A673 (cell line): ENCODE results near the gene HOXB7. TPM values are rescaled to one million over a fixed set of nuclear protein-coding genes. Genes with fewer than 3 reads are reported as not detected.

Experiments
- BruUV-seq: library from RNA; stranded (reverse); fragments of 400-500 nt; replicated peaks from 2 replicates; lab custom pipeline; 2021; lab: Mats Ljungman, UMichigan
- CTCF ChIA-PET: fragments of 300-600 bp; sonication (Branson Sonifier 250); formaldehyde crosslinking; loops from one replicate; lab custom pipeline; 2022; ENCODE audit warnings: antibody characterized with exemption; lab: Charles Lee
- POLR2A ChIA-PET: fragments of 300-600 bp; sonication (Branson Sonifier 250); formaldehyde crosslinking; loops from one replicate; lab custom pipeline; 2022; ENCODE audit warnings: antibody characterized with exemption; ENCODE audit not compliant: low non-redundant PET; lab: Charles Lee
- DNase-seq: peaks from one replicate; pipeline ENCODE4 v3.0.0-alpha.2; 2015; ENCODE audit warnings: low spot score
- H3K27ac ChIP-seq: fragments of 200-600 bp; sonication (generic); 2 replicates; pipeline ENCODE4 v1.5.1; 2016; ENCODE audit warnings: mixed run types, low read depth, mild to moderate bottlenecking, mixed read lengths, antibody characterized with exemption, low read length; ENCODE audit not compliant: poor library complexity, severe bottlenecking
- H3K27me3 ChIP-seq: fragments of 200-600 bp; sonication (generic); replicated peaks from 2 replicates; pipeline ENCODE4 v1.6.1; 2017; ENCODE audit warnings: mixed run types, low read depth, mild to moderate bottlenecking, mixed read lengths, antibody characterized with exemption, low read length; ENCODE audit not compliant: insufficient read depth, poor library complexity
- H3K36me3 ChIP-seq: fragments of 200-600 bp; sonication (generic); 2 replicates; pipeline ENCODE4 v1.6.1; 2016; ENCODE audit warnings: mixed run types, mild to moderate bottlenecking, mixed read lengths, antibody characterized with exemption, low read length; ENCODE audit not compliant: insufficient read depth, poor library complexity, severe bottlenecking
- H3K4me1 ChIP-seq: fragments of 200-600 bp; sonication (generic); 2 replicates; pipeline ENCODE4 v1.6.1; 2017; ENCODE audit warnings: mixed run types, mild to moderate bottlenecking, mixed read lengths, antibody characterized with exemption, low read length; ENCODE audit not compliant: insufficient read depth, poor library complexity, severe bottlenecking
- H3K4me3 ChIP-seq: fragments of 200-600 bp; sonication (generic); 2 replicates; pipeline ENCODE4 v1.5.1; 2016; ENCODE audit warnings: low read depth, mixed run types, mild to moderate bottlenecking, mixed read lengths, low read length; ENCODE audit not compliant: poor library complexity, severe bottlenecking
- H3K9me3 ChIP-seq: fragments of 200-600 bp; sonication (generic); 2 replicates; pipeline ENCODE4 v1.6.1; 2016; ENCODE audit warnings: mixed run types, low read depth, mild to moderate bottlenecking, mixed read lengths, antibody characterized with exemption, low read length; ENCODE audit not compliant: poor library complexity, severe bottlenecking
- CTCF ChIP-seq: fragments of 300-800, 200-600 bp; sonication (generic); conservative IDR thresholded peaks from 2 replicates; pipeline ENCODE4 v1.5.1; 2017; ENCODE audit warnings: low read depth, mild to moderate bottlenecking, antibody characterized with exemption, low read length, moderate library complexity, mixed read lengths
- EZH2 ChIP-seq: fragments of 200-600 bp; sonication (generic); IDR thresholded peaks from 2 replicates; pipeline ENCODE4 v1.6.1; 2017; ENCODE audit warnings: borderline replicate concordance, low read depth, mild to moderate bottlenecking, mixed read lengths, antibody characterized with exemption, low read length; ENCODE audit not compliant: poor library complexity, severe bottlenecking
- intact Hi-C: fragments of 100-400 bp; cut with micrococcal nuclease; formaldehyde crosslinking; loops from one replicate; pipeline ENCODE4 v1.10.0; 2022; ENCODE audit not compliant: unreplicated experiment
- total RNA-seq: library from RNA; stranded (reverse); gene quantifications from 2 replicates; pipeline ENCODE4 v1.2.3, GENCODE V29; 2021

The HOXB7 gene
- total RNA-seq, 1 experiment from 2014 or later = 32.2 TPM

GRCh38 chr17:48583708-48584222, 27.1 kb downstream of the HOXB7 start:
- ChIA-PET CTCF (interaction anchor here (1.4 kb wide), 1 partner anchor 9 kb away, joined by 3 read pairs; no protein-coding TSS in a partner anchor), POLR2A (interaction anchor here (0.5 to 0.7 kb wide), 4 partner anchors 197 to 238 kb away, joined by 3 to 8 read pairs (median 3); no protein-coding TSS in a partner anchor)
- no TSS peak for BruUV-seq
- no peaks in the 10 kb centered on the region for H3K27me3 ChIP-seq
- no peaks in the 10 kb centered on the region for H3K36me3 ChIP-seq
- H3K4me3 ChIP-seq = no peak overlapping the region
- no peak for DNase-seq
- TF ChIP-seq EZH2 = no peak
- no peak for TF ChIP-seq CTCF
- intact Hi-C loops = no loop called here
- no peak overlapping the region for H3K27ac ChIP-seq
- H3K9me3 ChIP-seq = no peaks in the 10 kb centered on the region
- H3K4me1 ChIP-seq = peaks cover 53% of the 10 kb centered on the region

- intact Hi-C loops = no loop called here
- CTCF ChIA-PET = interaction anchor here (0.7 kb wide), 1 partner anchor 27 kb away, joined by 3 read pairs; no protein-coding TSS in a partner anchor
- Histone ChIP-seq H3K36me3 (no peaks in the 10 kb centered on the region), H3K27me3 (no peaks in the 10 kb centered on the region), H3K9me3 (no peaks in the 10 kb centered on the region), H3K4me3 (no peak overlapping the region), H3K27ac (no peak overlapping the region), H3K4me1 (peaks cover 45% of the 10 kb centered on the region)
- POLR2A ChIA-PET = no interaction called here
- DNase-seq = no peak
- TF ChIP-seq CTCF (no peak), EZH2 (no peak)
- no TSS peak for BruUV-seq
Measured at GRCh38 chr17:48582750-48583069, 28.1 kb downstream of the HOXB7 start.

GRCh38 chr17:48579760-48580554, 30.9 kb downstream of the HOXB7 start:
- intact Hi-C loops = no loop called here
- POLR2A ChIA-PET = no interaction called here
- TF ChIP-seq EZH2 (no peak), CTCF (no peak)
- H3K36me3 ChIP-seq = no peaks in the 10 kb centered on the region
- BruUV-seq = no TSS peak
- no peaks in the 10 kb centered on the region for H3K9me3 ChIP-seq
- no peak for DNase-seq
- peaks cover 36% of the 10 kb centered on the region for H3K4me1 ChIP-seq
- no peaks in the 10 kb centered on the region for H3K27me3 ChIP-seq
- CTCF ChIA-PET = no interaction called here
- no peak overlapping the region for H3K4me3 ChIP-seq
- H3K27ac ChIP-seq = no peak overlapping the region
